Posterior vena cava (tissue), 2 donors: ENCODE results near the gene EP400. TPM values are rescaled to one million over a fixed set of nuclear protein-coding genes. Genes with fewer than 3 reads are reported as not detected.

Experiments
- DNase-seq: peaks from one replicate; pipeline ENCODE4 v3.0.0-alpha.2; 2020; ENCODE audit warnings: low spot score
- intact Hi-C, 2 donors: fragments of 100-400 bp; cut with DNase I; formaldehyde crosslinking; loops; one replicate each; pipeline versions ENCODE4 v1.14.1 to v1.14.2; 2022 to 2023
- total RNA-seq, 2 donors: library from RNA; stranded (reverse); fragmentation: NEBNext Ultra II Directional; extraction: Animal tissue kit (Norgen Biotek cat#: 25700); gene quantifications; one replicate each; pipeline ENCODE4 v1.2.1, GENCODE V29; 2021
- donor health status: DM: yes; HTN: yes; CAD: no.
- donor health status: DM: yes; HTN: yes; CAD: no.

EP400 gene
- total RNA-seq, 2 donors from 2014 or later: 32.6 to 35.2 TPM

DNA sequence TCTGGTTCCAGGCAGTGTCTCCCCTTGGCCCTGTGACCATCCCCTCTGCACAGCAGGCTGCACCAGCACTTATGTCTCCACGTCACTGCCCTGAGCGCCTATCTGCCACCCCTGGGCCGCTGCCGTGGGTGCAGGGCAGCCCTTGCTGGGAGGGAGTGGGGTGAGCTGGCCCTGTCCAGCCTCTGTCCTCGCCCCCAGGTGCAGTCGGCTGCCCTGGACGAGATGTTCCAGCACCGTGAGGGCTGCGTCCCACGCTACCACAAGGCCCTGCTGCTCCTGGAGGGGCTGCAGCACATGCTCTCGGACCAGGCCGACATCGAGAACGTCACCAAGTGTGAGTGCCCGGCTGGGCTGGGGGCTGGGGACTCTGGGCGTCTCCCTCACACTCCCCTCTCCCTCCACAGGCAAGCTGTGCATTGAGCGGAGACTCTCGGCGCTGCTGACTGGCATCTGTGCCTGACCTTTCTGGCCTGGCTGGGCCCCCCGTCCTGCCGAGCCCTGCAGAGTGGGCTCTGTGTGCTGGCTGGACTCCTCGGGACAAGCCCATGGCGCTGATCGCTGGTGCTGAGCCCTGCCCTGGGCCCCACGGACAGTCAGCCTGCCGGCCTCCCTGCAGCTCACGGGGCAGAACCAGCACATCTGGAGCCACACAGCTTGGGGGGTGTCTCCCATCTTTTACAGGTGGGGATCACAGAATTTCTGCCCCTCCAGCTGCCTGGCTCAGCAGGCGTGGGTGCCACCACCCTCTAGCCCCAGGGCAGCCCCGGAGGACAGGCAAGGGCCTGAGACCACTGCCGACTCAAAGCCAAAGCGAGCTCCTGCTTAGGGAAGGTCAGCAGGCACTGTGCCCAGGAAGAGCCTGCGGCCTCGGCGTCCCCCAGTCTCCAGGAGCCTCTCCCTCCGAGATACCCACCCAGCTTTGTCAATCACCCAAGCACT lies 28.6 kb upstream of the EP400 start:
- no peak for DNase-seq
- intact Hi-C loops: no loop called here

DNA sequence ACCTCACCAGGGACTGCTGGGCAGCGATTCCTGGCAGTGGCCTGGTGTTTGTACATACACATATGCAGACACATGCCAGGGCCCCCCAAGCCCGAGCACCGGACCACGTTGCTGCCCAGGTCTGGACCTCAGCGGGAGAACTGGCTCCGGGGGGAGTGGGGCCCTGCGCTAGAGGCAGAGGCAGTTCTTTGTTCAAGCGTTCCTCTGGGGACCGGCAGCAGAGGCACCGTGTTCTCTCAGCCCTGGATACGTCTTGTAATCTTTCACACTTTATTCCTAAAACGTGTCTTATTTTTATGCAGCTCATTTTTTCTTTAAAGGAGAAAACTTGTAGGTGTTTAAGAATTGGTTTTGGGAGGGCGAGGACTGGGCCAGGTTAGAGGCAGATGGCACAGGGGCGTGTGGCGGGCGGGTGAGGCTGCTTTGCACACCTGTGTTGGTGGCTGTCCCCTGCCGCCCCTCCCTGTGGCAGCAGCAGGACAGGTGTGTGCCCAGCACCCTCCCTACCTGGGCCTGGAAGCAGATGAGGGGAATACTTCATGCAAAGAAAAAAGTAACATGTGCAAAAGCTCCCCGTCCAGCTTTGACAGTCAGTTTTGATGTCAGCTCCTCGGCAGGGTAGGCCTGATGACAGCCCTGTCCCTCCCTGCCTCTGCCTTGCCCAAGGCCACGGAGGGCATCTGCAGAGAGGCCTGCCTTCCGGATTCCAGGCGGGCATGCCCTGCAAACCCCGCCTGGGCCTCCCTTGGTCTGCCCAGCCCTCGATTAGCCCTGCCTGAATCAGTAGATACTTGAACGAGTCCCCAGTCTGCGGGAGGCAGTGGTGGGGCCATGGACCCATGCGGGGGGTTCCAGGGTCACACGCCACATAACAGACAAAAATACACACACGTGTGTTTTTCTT lies 27.6 kb upstream of the EP400 start:
- intact Hi-C loops: no loop called here

DNA sequence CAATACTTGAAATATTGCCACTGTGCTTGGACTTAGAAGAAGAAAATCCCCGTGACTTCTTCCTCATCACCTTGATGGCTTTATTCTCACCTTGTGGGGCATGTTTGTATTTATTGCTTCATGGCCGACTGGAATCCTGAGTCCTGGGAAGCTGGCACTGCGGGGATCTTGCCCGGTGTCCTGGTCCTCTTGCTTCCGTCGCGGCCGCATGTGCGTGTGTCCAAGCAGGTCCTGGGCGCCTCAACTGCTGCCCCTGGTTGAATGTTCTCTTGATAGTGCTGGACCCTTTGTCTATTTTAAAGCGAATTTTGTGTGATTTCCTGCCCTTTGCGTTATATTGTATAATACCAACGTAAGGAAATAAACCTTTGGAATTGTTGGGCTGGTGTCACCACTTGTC lies 27.0 kb upstream of the EP400 start:
- no peak for DNase-seq
- intact Hi-C loops: no loop called here

More for the DNA sequence above, 27.6 kb upstream of the EP400 start:
- DNase-seq: no peak

DNA sequence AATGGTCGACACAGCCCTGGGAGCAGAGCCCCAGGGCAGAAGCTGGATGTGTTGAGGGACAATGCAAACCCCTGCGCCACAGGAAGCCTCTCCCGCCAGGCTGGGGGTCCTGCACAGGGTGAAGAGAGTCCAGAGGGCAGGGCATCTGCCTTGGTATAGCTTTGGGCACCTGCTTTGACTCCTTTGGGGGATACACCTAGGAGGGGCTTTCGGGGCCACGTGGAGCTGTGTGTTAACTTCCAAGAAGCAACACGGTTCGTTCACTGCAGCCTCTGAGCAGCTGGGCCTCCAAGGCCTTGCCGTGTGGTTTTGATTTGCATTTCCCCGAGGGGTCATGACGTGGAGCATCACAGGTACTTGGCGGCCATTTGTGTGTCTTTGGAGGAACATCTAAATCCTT lies 26.5 kb upstream of the EP400 start:
- intact Hi-C loops: no loop called here
- DNase-seq: no peak

DNA sequence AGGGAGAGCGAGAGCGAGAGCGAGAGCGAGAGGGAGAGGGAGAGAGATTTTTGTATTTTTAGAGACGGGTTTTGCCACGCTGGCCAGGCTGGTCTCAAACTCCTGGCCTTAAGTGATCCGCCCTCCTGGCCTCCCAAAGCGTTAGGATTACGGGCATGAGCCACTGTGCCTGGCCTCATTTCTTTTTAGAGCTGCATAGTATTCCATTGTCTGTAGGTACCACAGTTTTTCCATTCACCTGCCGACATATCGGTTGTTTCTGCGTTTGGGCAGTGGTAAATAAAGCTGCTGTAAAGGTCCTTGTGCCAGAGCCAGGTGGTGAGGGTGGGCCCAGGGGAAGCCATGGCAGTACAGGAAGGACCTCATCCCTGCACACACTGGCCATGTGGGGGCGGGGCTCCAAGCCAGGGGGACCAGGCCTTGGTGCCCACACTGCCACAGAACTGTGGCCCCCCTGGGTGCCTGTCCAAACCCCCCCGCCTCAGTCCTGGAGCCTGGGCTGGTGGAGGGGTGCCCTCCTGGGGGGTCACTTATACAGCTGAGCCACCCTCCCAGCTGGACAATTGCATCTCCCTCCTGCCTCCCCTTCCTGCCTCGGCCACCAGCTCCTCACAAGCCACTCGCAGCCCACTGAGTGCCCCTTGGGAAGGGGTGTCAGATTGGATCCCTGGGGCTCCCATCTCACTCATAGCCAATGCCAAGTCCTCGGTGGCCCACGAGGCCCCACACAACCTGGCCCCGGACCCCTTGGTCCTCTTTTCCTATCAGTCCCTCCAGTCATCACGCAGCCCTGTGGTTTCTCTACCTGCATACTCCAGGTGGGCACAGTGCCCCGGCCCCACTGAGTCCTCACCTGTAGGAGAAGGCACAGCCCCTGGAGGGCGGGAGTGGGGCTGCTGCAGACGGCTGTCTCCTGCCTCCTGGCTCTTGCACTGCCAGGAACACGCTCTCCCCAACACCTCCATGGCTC lies 22.3 kb upstream of the EP400 start:
- intact Hi-C loops: no loop called here
- DNase-seq: no peak

DNA sequence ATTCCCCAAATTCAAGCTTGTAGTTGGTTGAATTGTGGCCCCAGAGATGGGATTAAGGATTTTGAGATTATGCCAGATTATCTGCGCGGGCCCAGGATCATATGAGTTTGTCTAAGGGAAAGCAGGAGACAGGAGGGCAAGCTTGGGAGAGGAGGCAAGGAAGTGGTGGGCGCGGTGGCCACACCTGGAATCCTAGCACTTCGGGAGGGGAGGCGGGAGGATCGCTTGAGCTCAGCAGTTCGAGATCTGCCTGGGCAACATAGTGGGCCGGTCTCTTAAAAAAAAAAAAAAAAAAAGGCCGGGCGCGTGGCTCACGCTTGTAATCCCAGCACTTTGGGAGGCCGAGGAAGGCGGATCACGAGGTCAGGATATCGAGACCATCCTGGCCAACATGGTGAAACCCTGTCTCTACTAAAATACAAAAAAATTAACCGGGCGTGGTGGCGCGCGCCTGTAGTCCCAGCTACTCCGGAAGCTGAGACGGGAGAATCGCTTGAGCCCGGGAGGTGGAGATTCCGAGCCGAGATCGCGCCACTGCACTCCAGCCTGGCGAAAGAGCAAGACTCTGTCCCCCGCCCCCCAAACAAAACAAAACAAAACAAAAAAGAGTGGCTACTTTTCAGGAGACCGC lies 21.5 kb upstream of the EP400 start:
- DNase-seq: no peak
- intact Hi-C loops: no loop called here

DNA sequence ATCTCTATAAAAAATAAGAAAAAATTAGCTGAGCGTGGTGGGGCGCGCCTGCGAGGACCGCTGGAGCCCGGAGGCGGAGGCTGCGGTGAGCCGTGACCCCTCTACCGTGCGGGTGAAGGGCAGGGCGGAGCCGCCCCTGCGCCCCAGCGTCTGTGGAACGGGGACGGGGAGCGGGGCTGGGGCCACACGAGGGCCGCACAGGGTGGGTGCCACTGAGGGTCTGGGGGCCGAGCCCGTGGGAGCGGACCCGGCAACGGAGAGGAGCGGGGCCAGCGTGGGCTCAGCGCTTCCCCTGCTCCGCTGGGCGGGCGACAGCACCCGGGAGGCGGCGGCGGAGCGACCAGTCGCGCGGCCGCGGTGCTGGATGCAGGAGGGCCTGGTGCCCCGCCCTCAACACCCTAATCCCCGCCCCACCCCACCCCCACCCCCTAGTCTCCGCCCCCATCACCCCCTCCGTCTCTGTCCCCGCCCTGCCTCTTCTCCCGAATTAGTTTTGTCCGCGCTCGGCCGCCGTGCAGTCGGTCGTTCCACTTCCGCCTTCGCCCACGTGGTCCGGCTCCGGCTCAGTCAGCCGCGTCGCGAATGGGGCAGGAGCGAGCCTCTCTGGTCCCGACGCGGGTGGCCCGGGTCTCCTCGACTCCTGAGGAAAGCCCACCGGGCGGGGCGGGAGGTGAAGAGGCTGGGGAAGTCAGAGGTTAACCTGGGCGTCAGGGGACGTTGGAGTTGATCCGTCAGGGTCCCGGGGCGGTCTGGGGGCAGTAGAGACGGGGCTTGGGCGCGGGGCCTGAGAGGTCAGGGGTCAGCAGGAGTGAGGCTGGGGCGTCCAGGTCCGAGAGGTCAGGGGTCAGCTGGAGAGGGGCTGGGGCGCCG lies 20.8 kb upstream of the EP400 start, which contains the start of gene PUS1:
PUS1 (plus strand) TSS at position 566 of the 870 bp plus-strand sequence. CDS start 447 bp downstream, outside the sequence.
- intact Hi-C loops: no loop called here
- DNase-seq: peak; percentile 98

DNA sequence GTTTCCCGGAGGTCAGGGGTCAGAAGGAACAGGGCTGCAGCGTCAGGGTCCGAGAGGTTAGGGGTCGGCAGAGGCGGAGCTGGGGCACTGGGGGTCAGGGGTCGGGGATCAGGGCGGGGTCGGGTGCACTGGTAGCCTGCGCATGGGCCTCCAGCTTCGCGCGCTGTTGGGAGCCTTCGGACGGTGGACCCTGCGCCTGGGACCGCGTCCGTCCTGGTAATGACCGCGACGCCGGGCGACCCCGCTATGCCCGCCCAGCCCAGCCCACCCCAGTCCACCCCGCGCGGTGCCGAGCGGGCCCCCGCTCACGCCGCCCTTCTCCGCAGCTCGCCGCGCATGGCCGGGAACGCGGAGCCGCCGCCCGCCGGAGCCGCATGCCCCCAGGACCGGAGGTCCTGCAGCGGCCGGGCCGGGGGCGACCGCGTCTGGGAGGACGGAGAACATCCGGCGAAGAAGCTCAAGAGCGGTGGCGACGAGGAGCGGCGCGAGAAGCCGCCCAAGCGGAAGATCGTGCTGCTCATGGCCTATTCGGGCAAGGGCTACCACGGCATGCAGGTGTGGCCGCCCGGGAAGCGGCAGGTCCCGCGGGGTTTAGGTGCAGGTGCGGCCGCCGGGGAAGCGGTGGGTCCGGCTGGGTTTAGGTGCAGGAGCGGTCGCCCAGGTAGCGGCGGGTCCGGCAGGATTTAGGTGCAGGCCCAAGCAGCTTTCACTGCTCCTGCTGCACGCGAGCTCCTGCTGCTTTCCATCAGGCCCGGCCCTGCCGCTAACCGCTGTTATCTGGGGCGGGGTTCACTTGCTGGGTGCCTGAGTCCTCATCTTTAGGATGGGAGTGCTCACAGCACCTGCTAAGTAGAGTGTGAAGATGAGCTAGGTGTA lies 19.9 kb upstream of the EP400 start:
- peak; percentile 84 for DNase-seq
- intact Hi-C loops: no loop called here

DNA sequence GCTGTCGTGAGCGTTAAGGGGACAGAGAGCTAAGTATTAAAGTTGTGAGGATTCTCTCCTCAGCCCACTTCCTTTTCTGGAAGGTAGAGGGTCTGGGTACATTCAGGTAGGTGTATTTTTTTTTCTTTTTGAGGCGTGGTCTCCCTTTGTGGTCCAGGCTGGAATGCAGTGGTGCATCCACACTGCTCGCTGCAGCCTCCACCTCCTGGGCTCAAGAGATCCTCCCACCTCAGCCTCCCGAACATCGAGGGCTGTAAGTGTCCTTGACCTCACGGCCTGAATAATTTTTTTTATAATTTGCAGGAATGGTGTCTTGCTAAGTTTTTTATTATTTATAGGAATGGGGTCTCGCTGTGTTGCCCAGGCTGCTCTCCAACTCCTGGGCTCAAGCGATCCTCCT lies 19.2 kb upstream of the EP400 start:
- intact Hi-C loops: no loop called here
- DNase-seq: no peak

DNA sequence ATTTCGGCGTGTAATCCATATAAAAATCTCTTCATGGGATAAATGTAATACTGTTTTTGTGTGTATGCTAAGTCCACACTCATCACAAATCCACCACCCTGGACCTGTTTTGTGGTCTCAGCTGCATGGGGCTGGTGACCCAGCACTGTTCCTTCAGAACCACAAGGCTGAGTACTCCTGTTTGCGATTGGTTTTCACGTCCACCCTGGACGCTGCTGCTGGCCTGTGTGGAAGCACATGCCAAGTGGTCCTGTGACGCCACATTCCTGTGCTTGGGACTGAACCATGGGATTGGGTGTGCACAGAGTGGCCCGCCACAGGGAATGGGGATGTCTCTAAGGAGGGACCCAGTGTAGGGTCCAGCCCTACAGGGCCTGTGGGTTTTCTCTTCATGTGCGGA lies 16.4 kb upstream of the EP400 start:
- intact Hi-C loops: no loop called here
- DNase-seq: no peak

DNA sequence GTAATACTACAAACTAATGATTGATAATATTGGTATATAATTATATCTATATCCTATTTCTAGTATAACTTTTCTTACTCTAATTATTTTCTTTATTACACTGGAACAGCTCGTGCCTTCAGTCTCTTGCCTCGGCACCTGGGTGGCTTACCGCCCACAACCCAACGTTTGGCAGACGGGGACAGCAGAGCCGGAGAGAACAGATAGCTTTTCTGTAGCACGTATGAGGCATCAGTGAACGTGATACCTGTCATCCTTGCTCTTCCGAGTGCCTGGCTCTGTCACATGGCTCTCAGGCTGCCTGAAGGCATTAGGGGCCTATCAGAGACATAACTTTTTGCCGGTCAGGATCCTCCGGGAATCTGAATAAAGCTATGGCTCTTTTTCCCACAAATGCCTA lies 15.2 kb upstream of the EP400 start:
- intact Hi-C loops: no loop called here
- no peak for DNase-seq

DNA sequence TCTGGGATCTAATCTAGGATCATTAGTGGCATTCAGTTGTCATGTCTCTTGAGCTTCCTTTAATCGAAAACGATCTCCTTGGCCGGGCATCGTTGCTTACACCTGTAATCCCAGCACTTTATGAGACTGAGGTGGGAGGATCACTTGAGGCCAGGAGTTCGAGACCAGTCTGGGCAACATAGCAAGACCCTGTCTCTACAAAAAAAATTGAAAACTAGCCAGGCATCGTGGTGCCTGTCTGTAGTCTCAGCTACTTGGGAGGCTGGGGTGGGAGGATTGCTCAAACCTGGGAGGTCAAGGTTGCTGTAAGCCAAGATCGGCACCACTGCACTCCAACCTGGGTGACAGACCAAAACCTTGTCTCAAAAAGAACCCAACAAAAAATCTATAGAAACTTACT lies 11.7 kb upstream of the EP400 start:
- intact Hi-C loops: no loop called here
- peak; percentile 32 for DNase-seq

DNA sequence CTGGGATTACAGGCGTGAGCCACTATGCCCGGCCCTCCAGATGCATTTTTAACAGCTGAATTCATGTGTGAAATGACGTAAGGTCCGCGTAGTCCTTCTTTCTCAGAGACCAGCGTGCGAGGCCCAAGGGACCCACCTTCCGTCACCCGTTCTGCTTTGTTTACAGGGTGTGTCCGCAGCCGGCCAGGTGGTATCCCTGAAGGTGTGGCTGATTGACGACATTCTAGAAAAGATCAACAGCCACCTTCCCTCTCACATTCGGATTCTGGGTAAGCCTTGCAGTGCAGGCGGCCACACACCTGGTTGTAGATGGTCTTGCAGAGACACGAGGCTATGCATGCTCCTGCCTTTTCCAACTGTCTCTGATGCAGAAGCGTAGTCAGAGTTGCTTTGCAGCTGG lies 10.7 kb upstream of the EP400 start:
- intact Hi-C loops: no loop called here
- peak; percentile 67 for DNase-seq

DNA sequence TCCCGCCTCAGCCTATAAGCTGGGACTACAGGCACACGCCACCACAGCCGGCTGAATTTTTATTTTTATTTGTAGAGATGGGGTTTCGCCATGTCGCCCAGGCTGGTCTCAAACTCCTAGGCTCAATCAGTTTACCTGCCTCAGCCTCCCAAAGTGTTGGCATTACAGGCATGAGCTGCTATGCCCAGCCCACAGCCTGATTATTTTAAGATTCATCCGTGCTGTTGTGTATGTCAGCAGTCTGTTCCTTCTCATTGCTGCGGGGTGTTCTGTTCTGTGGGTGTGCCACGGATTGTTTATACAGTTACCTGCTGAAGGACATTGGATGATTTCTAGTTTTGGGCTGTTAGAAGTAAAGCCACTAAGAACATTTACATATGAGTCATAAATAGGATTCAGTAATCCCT lies 9.6 kb upstream of the EP400 start:
- DNase-seq: peak; percentile 9
- intact Hi-C loops: no loop called here

DNA sequence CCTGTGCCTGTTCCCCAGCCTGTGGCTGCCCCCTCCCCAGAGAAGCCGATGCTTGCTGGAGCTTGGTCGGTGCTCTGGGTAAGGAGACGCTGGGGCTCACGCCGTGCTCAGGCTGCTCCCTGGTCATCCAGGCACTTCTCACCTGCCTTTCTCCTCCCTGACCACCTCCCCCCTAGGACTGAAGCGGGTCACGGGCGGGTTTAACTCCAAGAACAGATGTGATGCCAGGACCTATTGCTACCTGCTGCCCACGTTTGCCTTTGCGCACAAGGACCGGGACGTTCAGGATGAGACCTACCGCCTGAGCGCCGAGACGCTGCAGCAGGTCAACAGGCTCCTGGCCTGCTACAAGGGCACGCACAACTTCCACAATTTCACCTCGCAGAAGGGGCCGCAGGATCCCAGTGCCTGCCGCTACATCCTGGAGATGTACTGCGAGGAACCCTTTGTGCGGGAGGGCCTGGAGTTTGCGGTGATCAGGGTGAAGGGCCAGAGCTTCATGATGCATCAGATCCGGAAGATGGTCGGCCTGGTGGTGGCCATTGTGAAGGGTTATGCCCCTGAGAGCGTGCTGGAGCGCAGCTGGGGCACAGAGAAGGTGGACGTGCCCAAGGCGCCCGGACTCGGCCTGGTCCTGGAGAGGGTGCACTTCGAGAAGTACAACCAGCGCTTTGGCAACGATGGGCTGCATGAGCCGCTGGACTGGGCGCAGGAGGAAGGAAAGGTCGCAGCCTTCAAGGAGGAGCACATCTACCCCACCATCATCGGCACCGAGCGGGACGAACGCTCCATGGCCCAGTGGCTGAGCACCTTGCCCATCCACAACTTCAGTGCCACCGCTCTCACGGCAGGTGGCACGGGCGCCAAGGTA lies 8.4 kb upstream of the EP400 start:
- intact Hi-C loops: no loop called here
- DNase-seq: peak; percentile 78

DNA sequence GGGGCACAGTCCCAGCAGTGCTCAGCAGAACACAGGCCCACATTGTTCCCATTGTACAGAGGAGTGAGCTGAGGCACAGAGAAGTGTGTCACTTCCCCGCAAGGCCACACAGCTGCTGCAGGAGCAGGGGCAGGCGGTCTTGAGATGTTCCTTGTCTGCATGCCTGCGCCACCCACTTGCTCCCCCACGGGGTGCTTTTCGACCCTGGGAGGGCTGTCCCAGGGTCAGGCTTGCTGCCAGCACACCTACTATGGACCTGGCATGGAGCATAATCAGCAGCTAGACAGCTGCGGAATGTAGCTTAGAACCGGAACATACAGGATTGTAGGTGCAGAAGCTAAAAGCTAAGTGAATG lies 7.8 kb upstream of the EP400 start:
- peak; percentile 74 for DNase-seq
- intact Hi-C loops: no loop called here
